Activated CD4-positive, alpha-beta T cell treated with anti-CD3 and anti-CD28 coated beads for 48 hours (primary cell): ENCODE measurements around the gene IGSF21.
"Not testable (repeated sequence)": the region's sequence is repeated elsewhere in the genome, so short reads cannot be mapped to it uniquely, and the experiment has no call there.

Source experiments
- DNase-seq: peaks from one replicate; pipeline ENCODE4 v3.0.0-alpha.2; 2020

The IGSF21 gene

DNA sequence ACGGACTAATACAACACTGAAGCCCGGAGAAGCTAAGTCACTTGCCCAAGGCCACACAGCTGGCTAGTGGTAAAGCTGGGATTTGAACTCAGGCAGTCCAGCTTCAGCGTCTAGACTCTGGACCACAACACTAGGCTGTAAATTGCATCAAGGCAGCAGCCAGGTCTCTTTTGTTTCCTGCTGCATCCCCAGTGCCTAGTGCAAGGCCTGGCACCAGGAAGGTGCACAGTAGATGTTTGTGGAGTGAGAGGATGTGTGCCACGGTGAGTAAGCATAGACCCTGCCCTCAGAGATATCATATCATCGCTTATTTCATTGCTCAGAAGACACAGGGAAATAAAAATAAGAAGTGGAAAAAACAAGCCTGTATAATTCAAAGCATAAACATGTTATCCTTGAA is 40.9 kb downstream of the IGSF21 start:
- no peak for DNase-seq

- no peak for DNase-seq
Measured at GRCh38 chr1:18149027-18149641, 41.5 kb downstream of the IGSF21 start.

GRCh38 chr1:18151436-18152122 is 44.0 kb downstream of the IGSF21 start:
- DNase-seq, result no peak

GRCh38 chr1:18154430-18155194 is 47.0 kb downstream of the IGSF21 start:
- DNase-seq, result no peak

- DNase-seq, result no peak
Measured at GRCh38 chr1:18155881-18156385, 48.3 kb downstream of the IGSF21 start.

DNA sequence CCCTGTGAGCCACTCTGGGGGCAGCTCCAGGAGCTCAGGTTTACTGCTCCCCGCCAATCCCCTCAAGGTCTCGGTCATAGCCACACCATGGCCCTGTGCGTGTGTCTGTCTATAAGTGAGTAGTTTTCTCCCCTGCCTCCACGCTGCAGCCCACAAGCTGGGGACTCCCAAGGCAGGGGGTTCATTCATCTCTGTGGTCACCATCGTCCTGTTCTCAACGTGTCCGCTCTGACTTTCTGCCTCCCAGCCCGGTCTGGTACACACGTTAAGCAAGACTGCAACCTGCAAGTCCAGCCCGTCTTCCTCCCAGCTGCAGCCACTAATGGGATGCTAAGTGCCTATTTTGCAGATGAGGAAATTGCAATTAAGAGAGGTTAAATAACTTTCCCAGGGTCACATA is 49.8 kb downstream of the IGSF21 start:
- no peak for DNase-seq

DNA sequence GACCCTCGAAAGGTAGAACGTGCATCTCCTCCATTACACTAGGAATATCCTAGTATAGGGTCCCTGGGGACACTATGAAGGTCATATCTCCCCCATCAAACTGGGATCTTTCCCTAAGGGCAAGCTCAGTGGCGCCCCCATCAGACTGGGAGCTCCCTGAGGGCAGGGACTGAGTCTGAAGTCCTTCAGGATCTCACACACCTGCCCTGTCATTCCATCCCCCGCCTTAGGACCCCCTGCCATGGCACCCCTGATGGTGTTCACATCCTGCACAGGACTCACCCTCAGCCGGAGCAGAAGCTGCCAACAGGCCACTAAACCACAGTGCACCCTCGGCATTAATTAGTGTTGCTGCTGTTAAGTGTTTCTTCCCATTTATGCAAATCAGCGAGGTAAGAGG is 50.4 kb downstream of the IGSF21 start:
- no peak for DNase-seq

- no peak for DNase-seq
Measured at GRCh38 chr1:18158714-18159113, 51.1 kb downstream of the IGSF21 start.

- DNase-seq, result no peak
Measured at GRCh38 chr1:18160290-18160942, 52.8 kb downstream of the IGSF21 start.

- DNase-seq, result no peak
Measured at GRCh38 chr1:18161690-18162089, 54.1 kb downstream of the IGSF21 start.

GRCh38 chr1:18165640-18166039 is 58.0 kb downstream of the IGSF21 start:
- not testable (repeated sequence) for DNase-seq

GRCh38 chr1:18166341-18166740 is 58.7 kb downstream of the IGSF21 start:
- no peak for DNase-seq

DNA sequence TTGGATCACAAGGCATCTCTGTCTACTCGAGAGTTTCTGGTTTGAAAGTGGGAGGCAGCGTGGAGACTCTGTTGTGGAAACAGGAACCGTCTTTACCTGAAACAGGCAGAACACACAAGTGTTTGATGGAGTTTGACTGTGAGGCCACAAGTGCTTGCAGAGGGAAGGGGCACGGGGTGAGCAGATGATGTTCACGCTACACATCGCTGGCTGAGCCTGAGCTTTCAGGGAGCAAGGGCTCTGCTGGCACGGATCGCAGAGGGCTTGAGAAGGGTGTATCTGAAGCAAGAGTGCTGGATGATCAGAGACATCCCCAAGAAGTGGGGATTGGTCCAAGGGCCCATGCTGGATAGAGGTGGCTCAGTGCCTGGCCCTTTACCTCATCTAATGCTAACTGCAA is 59.3 kb downstream of the IGSF21 start:
- DNase-seq, result no peak

DNA sequence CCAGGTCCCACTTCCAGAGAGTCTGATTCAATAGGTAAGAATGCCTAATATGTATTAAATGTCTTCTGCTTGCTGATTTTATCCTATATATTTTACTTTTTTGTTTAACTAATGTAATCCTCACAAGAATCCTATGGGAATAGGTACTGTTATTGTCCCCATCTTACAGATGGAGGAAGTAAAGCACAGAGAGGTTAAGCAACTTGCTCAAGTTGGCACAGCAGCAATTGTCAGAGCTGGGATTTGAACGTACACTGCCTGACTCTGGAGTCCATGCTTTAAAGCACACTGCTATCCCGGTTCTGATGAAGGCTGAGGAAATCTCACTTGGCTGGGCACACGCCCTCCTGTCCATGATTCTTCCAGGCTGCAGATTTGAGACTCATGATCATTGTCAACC is 62.8 kb downstream of the IGSF21 start:
- no peak for DNase-seq

DNA sequence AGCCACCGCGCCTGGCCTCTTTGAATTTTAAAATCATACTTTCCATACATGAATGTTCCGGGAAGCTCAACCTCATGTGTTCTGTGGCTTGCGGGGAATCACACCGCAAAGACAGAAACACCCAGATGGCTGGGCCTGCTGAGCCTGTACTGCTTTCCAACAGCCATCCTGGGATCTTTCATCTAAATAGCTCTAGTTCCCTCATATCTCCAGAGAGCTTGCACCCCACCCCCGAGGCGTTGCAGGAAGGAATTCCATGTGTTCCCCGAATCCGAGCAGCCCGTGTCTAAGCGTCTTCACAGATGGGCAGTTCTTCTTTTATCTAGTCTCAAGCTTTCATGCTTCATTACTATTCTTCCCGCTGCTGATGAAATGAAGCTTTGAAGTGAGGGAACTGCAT is 66.4 kb downstream of the IGSF21 start:
- DNase-seq, result no peak

- no peak for DNase-seq
Measured at GRCh38 chr1:18175051-18175450, 67.5 kb downstream of the IGSF21 start.

DNA sequence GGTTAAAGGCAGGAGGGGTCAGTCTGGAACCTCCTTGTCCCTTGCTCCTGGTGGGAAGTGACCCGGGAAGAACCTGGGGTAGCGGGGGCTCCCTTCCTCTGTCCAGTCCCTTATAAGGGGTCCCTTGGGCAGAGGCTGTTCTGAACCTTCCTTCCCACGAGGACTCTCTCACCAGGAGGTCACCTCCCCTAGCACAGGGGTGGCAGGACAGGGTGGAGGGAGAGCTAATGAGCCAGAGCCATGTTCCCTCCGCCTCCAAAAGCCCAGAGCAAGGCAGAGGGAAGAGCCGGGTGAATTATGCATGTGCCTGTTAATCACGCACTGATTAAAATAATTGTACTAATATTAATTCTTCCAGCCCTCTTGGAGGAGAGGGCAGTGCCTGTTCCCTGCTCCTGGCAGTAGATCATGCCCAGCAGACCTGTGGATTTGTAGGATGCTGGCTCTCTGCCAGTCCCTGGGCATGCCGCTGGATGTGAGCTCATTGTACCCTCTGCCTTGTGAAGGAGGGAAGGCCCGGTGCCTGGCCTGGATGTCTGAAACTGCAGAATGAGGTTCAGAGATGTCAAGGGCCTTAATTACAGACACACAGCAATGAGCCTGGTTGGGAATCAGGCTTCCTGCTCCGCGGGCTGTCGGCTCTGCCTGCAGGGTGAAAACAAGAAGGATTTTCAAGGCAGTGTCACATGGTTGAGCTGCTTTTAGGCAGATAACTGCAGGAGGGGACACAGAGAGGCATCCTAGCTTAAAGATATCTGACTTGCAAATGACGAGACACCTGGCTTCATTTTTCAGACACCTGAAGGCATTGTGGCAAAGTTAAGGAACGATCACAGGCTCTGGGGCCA is 68.2 kb downstream of the IGSF21 start:
- no peak for DNase-seq

DNA sequence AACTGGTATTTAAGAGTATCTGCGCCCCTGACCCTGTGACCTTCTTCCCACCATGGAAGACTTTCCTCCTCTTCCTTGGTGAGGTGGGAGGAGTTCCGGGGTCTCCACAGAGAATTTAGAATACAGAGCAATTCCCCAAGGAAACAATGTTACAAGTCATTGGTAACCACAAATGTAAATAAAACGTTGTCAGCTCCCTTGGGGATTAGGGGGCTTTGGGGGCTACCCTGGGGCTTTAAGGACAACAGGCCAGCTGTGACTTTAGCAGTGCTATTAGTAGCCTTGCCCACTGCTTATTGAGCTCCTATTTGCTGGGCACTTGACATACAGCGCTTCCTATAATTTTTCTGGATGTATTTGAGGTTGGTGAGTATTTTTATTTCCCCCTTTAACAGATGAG is 69.0 kb downstream of the IGSF21 start:
- DNase-seq, result no peak

GRCh38 chr1:18178111-18178510 is 70.5 kb downstream of the IGSF21 start:
- no peak for DNase-seq

GRCh38 chr1:18179009-18179408 is 71.4 kb downstream of the IGSF21 start:
- no peak for DNase-seq

DNA sequence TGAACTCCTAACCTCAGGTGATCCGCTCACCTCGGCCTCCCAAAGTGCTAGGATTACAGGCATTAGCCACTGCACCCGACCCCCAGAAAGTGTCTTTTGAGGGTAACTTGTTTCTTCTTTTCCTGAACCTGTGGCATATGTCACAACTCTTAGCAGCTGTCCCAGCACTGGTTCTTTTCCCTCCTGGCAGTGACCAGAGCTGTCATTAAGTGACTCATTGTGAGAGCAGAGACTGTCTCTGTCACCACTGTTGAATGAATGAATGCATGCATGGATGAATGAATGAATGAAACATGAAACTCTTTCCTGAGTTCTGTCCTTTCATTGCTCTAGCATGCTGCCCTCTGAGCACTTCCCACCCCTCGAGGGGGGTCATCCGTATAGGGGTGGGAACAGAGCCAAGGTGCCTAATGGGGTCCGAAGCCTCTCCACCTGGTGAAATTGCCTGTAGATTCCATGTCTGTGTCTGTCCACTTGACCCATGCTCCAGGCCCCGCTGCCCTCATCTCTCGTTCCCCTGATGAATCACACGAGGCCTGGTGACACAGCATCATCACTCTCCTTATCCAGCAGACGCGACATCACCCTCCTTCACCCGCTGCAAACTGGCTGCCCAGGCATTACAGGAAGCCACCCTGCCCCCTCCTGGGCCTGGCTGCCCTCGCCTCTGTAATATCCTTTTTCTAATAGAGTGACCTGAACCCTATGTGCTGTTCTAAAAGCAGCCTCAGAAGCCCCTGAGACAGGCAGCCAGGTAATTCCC is 75.0 kb downstream of the IGSF21 start:
- no peak for DNase-seq

DNA sequence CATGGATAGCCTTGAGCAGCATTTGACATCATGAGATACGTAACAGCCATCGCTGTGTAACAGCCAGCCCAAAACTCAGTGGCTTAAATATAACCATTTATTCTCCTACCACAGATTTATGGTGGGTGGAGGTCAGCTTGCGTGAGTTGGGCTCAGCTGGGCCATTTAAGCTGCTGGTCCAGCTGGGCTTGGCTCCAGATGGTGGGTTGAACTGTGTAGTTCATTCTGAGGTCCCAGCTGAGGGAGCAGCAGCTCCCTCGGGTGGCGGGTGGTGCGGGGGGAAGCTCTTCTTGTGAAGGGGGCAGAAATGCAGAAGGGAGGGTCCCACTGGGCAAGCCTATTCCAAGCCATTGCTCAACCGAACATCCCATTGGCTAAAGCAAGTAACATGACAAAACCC is 75.9 kb downstream of the IGSF21 start:
- DNase-seq, result no peak
